Activated T-helper 2 cell treated with anti-CD3 and anti-CD28 coated beads, Interferon-gamma antibody, Interleukin-2, Interleukin-4, amounts not matched to agents 10 μg/mL and 5 μg/mL and 100 μg/mL, durations not matched to agents 14 hours and 24 hours and 36 hours (primary cell): ENCODE data around the gene ARG1. TPM values are rescaled to one million over a fixed set of nuclear protein-coding genes. Genes with fewer than 3 reads are reported as not detected.
"Not testable (repeated sequence)": the region's sequence is repeated elsewhere in the genome, so short reads cannot be mapped to it uniquely, and the experiment has no call there.

ENCODE experiments used
- DNase-seq: peaks from one replicate; pipeline ENCODE4 v3.0.0; 2021; ENCODE audit warnings: low spot score
- H3K27ac Mint-ChIP-seq: one replicate; pipeline ENCODE4 v1.8.0; 2021; ENCODE audit warnings: mixed read lengths
- H3K27me3 Mint-ChIP-seq: one replicate; pipeline ENCODE4 v1.8.0; 2021; ENCODE audit warnings: low read depth, mixed read lengths
- H3K36me3 Mint-ChIP-seq: one replicate; pipeline ENCODE4 v1.8.0; 2021; ENCODE audit warnings: low read depth, mixed read lengths
- H3K4me1 Mint-ChIP-seq: one replicate; pipeline ENCODE4 v1.8.0; 2021; ENCODE audit warnings: low read depth, mixed read lengths
- H3K4me3 Mint-ChIP-seq: one replicate; pipeline ENCODE4 v1.8.0; 2021; ENCODE audit warnings: low read depth, mild to moderate bottlenecking, moderate library complexity, mixed read lengths
- H3K9me3 Mint-ChIP-seq: one replicate; pipeline ENCODE4 v1.8.0; 2021; ENCODE audit warnings: mixed read lengths
- intact Hi-C: fragments of 100-400 bp; cut with micrococcal nuclease; formaldehyde crosslinking; loops from one replicate; pipeline ENCODE4 v1.15.1; 2023
- total RNA-seq: library from RNA; stranded (reverse); gene quantifications from 2 replicates; pipeline ENCODE4 v1.2.3, GENCODE V29; 2022

ARG1 gene
- total RNA-seq: not detected in 2 replicates

GRCh38 chr6:131572686-131573415 lies at the start of gene ARG1:
Gene ARG1 (plus strand): TSS chr6:131573226. CDS start chr6:131573283, 57 bp downstream.
- peaks cover 17% of the 10 kb centered on the region for H3K36me3 Mint-ChIP-seq

GRCh38 chr6:131523988-131524673 lies 48.9 kb upstream of the ARG1 start:
- Mint-ChIP-seq H3K27me3 (peaks cover 4% of the 10 kb centered on the region), H3K9me3 (no peaks in the 10 kb centered on the region), H3K27ac (no peak overlapping the region), H3K4me1 (peaks cover 22% of the 10 kb centered on the region), H3K4me3 (no peak overlapping the region), H3K36me3 (peaks cover 3% of the 10 kb centered on the region)
- intact Hi-C loops: no loop called here
- DNase-seq: no peak

More at GRCh38 chr6:131572686-131573415, at the start of gene ARG1:
- H3K27ac Mint-ChIP-seq: no peak within 1 kb of the TSS
- no peak within 1 kb of the TSS for H3K4me3 Mint-ChIP-seq
- no peak for DNase-seq
- H3K27me3 Mint-ChIP-seq: no peaks in the 10 kb centered on the region
- peaks cover 3% of the 10 kb centered on the region for H3K4me1 Mint-ChIP-seq
- intact Hi-C loops: no loop called here
- H3K9me3 Mint-ChIP-seq: no peaks in the 10 kb centered on the region

- no peak for DNase-seq
- H3K4me1 Mint-ChIP-seq: peaks cover 20% of the 10 kb centered on the region
- peaks cover 3% of the 10 kb centered on the region for H3K36me3 Mint-ChIP-seq
- H3K27me3 Mint-ChIP-seq: no peaks in the 10 kb centered on the region
- no peak overlapping the region for H3K4me3 Mint-ChIP-seq
- no peak overlapping the region for H3K27ac Mint-ChIP-seq
- H3K9me3 Mint-ChIP-seq: no peaks in the 10 kb centered on the region
- intact Hi-C loops: no loop called here
Measured at GRCh38 chr6:131524695-131525336, 48.2 kb upstream of the ARG1 start.

- peaks cover 44% of the 10 kb centered on the region for H3K4me1 Mint-ChIP-seq
- DNase-seq, H3K9me3 Mint-ChIP-seq, H3K27me3 Mint-ChIP-seq, H3K4me3 Mint-ChIP-seq, H3K36me3 Mint-ChIP-seq, H3K27ac Mint-ChIP-seq: not testable (repeated sequence)
- intact Hi-C loops: loop anchor here (5.0 kb wide), 2 partner anchors 79 to 96 kb away; partner anchors contain the start of gene MED23
Measured at GRCh38 chr6:131530936-131531335, 42.1 kb upstream of the ARG1 start.

- not testable (repeated sequence) for H3K27me3 Mint-ChIP-seq, H3K36me3 Mint-ChIP-seq, H3K4me3 Mint-ChIP-seq, H3K27ac Mint-ChIP-seq, DNase-seq, H3K9me3 Mint-ChIP-seq
- intact Hi-C loops: loop anchor here (1.0 to 5.0 kb wide), 3 partner anchors 79 to 396 kb away; partner anchors contain the start of genes AKAP7 and MED23
- peaks cover 43% of the 10 kb centered on the region for H3K4me1 Mint-ChIP-seq
Measured at GRCh38 chr6:131531681-131532080, 41.3 kb upstream of the ARG1 start.

- H3K4me3 Mint-ChIP-seq: no peak overlapping the region
- peaks cover 2% of the 10 kb centered on the region for H3K27me3 Mint-ChIP-seq
- peaks cover 3% of the 10 kb centered on the region for H3K36me3 Mint-ChIP-seq
- H3K4me1 Mint-ChIP-seq: peaks cover 42% of the 10 kb centered on the region
- H3K9me3 Mint-ChIP-seq: no peaks in the 10 kb centered on the region
- intact Hi-C loops: loop anchor here (1.0 to 5.0 kb wide), 3 partner anchors 80 to 397 kb away; partner anchors contain the start of genes AKAP7 and MED23
- no peak for DNase-seq
- H3K27ac Mint-ChIP-seq: peak overlapping the region; percentile 48
Measured at GRCh38 chr6:131532580-131533039, 40.4 kb upstream of the ARG1 start.

GRCh38 chr6:131538615-131539014 lies 34.4 kb upstream of the ARG1 start:
- H3K4me1 Mint-ChIP-seq, H3K9me3 Mint-ChIP-seq, DNase-seq, intact Hi-C loops, H3K4me3 Mint-ChIP-seq, H3K36me3 Mint-ChIP-seq, H3K27ac Mint-ChIP-seq: not testable (repeated sequence)
- peaks cover 15% of the 10 kb centered on the region for H3K27me3 Mint-ChIP-seq

- Mint-ChIP-seq H3K4me1 (no peaks in the 10 kb centered on the region), H3K9me3 (no peaks in the 10 kb centered on the region), H3K27me3 (peaks cover 39% of the 10 kb centered on the region), H3K27ac (no peak overlapping the region), H3K36me3 (no peaks in the 10 kb centered on the region), H3K4me3 (no peak overlapping the region)
- DNase-seq: no peak
- intact Hi-C loops: no loop called here
Measured at GRCh38 chr6:131545317-131545716, 27.7 kb upstream of the ARG1 start.

- Mint-ChIP-seq H3K36me3 (no peaks in the 10 kb centered on the region), H3K27ac (no peak overlapping the region), H3K4me1 (no peaks in the 10 kb centered on the region), H3K4me3 (no peak overlapping the region), H3K9me3 (no peaks in the 10 kb centered on the region), H3K27me3 (peaks cover 34% of the 10 kb centered on the region)
- no peak for DNase-seq
- intact Hi-C loops: no loop called here
Measured at GRCh38 chr6:131547488-131547887, 25.5 kb upstream of the ARG1 start.

- Mint-ChIP-seq H3K4me1 (no peaks in the 10 kb centered on the region), H3K27me3 (peaks cover 34% of the 10 kb centered on the region), H3K9me3 (no peaks in the 10 kb centered on the region), H3K4me3 (no peak overlapping the region), H3K27ac (no peak overlapping the region), H3K36me3 (no peaks in the 10 kb centered on the region)
- intact Hi-C loops: no loop called here
- no peak for DNase-seq
Measured at GRCh38 chr6:131548441-131548840, 24.6 kb upstream of the ARG1 start.

GRCh38 chr6:131549811-131550210 lies 23.2 kb upstream of the ARG1 start:
- Mint-ChIP-seq H3K4me1 (no peaks in the 10 kb centered on the region), H3K4me3 (no peak overlapping the region), H3K27me3 (peaks cover 36% of the 10 kb centered on the region), H3K36me3 (no peaks in the 10 kb centered on the region), H3K9me3 (no peaks in the 10 kb centered on the region), H3K27ac (no peak overlapping the region)
- DNase-seq: no peak
- intact Hi-C loops: no loop called here

- DNase-seq: no peak
- H3K4me3 Mint-ChIP-seq: no peak overlapping the region
- H3K9me3 Mint-ChIP-seq: no peaks in the 10 kb centered on the region
- no peak overlapping the region for H3K27ac Mint-ChIP-seq
- intact Hi-C loops: no loop called here
- H3K36me3 Mint-ChIP-seq: no peaks in the 10 kb centered on the region
- peaks cover 28% of the 10 kb centered on the region for H3K27me3 Mint-ChIP-seq
- no peaks in the 10 kb centered on the region for H3K4me1 Mint-ChIP-seq
Measured at GRCh38 chr6:131551902-131552301, 21.1 kb upstream of the ARG1 start.

- Mint-ChIP-seq H3K9me3 (no peaks in the 10 kb centered on the region), H3K27me3 (peaks cover 28% of the 10 kb centered on the region), H3K4me1 (no peaks in the 10 kb centered on the region), H3K36me3 (no peaks in the 10 kb centered on the region), H3K27ac (no peak overlapping the region), H3K4me3 (no peak overlapping the region)
- intact Hi-C loops: no loop called here
- DNase-seq: no peak
Measured at GRCh38 chr6:131552572-131552971, 20.5 kb upstream of the ARG1 start.
